H1 (cell line): ENCODE results near the gene TNS1. TPM values are rescaled to one million over a fixed set of nuclear protein-coding genes. Genes with fewer than 3 reads are reported as not detected.

Source experiments
- CTCF ChIA-PET: fragments of 300-600 bp; sonication (Branson Sonifier 250); formaldehyde crosslinking; loops from one replicate; lab custom pipeline; 2021; ENCODE audit not compliant: partially characterized antibody; lab: Charles Lee
- POLR2A ChIA-PET: fragments of 300-600 bp; sonication (Branson Sonifier 250); formaldehyde crosslinking; loops from one replicate; lab custom pipeline; 2021; ENCODE audit warnings: inconsistent platforms; ENCODE audit not compliant: partially characterized antibody; lab: Charles Lee
- DNase-seq, 2 experiments: peaks; one replicate each; pipeline versions ENCODE4 v3.0.0 to v3.0.0-alpha.2; 2010 to 2022; ENCODE audit warnings: low spot score in 2 of 2, low read depth in 1 of 2, mixed read lengths in 1 of 2
- FAIRE-seq: peaks from 2 replicates; lab custom pipeline; 2011; peaks lifted over from hg19 to GRCh38; lab: Jason Lieb, UNC
- H2AFZ ChIP-seq: 2 replicates; pipeline ENCODE4 v1.8.1; 2012; ENCODE audit warnings: low read length, inconsistent platforms
- H2AK5ac ChIP-seq: 2 replicates; pipeline ENCODE4 v1.6.1; 2013; ENCODE audit warnings: low read depth, low read length
- H2BK120ac ChIP-seq: replicated peaks from 2 replicates; pipeline ENCODE3; 2013; ENCODE audit warnings: low read depth, low read length, inconsistent platforms
- H2BK12ac ChIP-seq: 2 replicates; pipeline ENCODE4 v1.6.1; 2013; ENCODE audit warnings: low read depth, low read length
- H2BK15ac ChIP-seq: 2 replicates; pipeline ENCODE4 v1.6.1; 2013; ENCODE audit warnings: low read length
- H2BK20ac ChIP-seq: 2 replicates; pipeline ENCODE4 v1.6.1; 2013; ENCODE audit warnings: low read length
- H2BK5ac ChIP-seq: 2 replicates; pipeline ENCODE4 v1.6.1; 2013; ENCODE audit warnings: low read depth, low read length
- H3K14ac ChIP-seq: 2 replicates; pipeline ENCODE4 v1.6.1; 2013; ENCODE audit warnings: inconsistent platforms; ENCODE audit not compliant: insufficient read length
- H3K18ac ChIP-seq: 2 replicates; pipeline ENCODE4 v1.6.1; 2013; ENCODE audit warnings: low read length; ENCODE audit errors: extremely low read depth
- H3K23ac ChIP-seq: 2 replicates; pipeline ENCODE4 v1.6.1; 2013; ENCODE audit warnings: inconsistent platforms; ENCODE audit not compliant: insufficient read length
- H3K23me2 ChIP-seq: 2 replicates; pipeline ENCODE4 v1.6.1; 2013; ENCODE audit warnings: low read depth, low read length
- H3K27ac ChIP-seq: 2 replicates; pipeline ENCODE4 v1.6.1; 2011; ENCODE audit warnings: low read depth, low read length, inconsistent platforms
- H3K27me3 ChIP-seq, 4 experiments: replicated peaks in 1 of 4; 1 replicate in 1 of 4; 2 replicates in 3 of 4; pipeline versions ENCODE4 v1.6.1 to v1.8.1; 2011 to 2013; ENCODE audit warnings: low read length in 3 of 4, mild to moderate bottlenecking in 3 of 4, inconsistent platforms in 2 of 4, mixed read lengths in 2 of 4, moderate library complexity in 1 of 4; ENCODE audit not compliant: control insufficient read depth in 3 of 4, insufficient read depth in 3 of 4; ENCODE audit errors: extremely low read depth in 1 of 4
- H3K36me3 ChIP-seq, 4 experiments: 2 replicates each; pipeline versions ENCODE4 v1.6.1 to v1.8.1; 2011 to 2013; ENCODE audit warnings: mild to moderate bottlenecking in 4 of 4, low read length in 3 of 4, moderate library complexity in 2 of 4, control low read depth in 1 of 4, inconsistent platforms in 1 of 4; ENCODE audit not compliant: insufficient read depth in 4 of 4, control insufficient read depth in 2 of 4
- H3K4ac ChIP-seq: replicated peaks from 2 replicates; pipeline ENCODE3; 2013; ENCODE audit warnings: low read length, low read depth, mixed read lengths, inconsistent platforms; ENCODE audit not compliant: insufficient read length
- H3K4me1 ChIP-seq, 4 experiments: replicated peaks in 1 of 4; 1 replicate in 1 of 4; 2 replicates in 3 of 4; pipeline versions ENCODE4 v1.6.1 to v1.8.1; 2011 to 2013; ENCODE audit warnings: low read length in 3 of 4, inconsistent platforms in 2 of 4, mixed read lengths in 1 of 4; ENCODE audit not compliant: insufficient read depth in 4 of 4, control insufficient read depth in 3 of 4
- H3K4me2 ChIP-seq, 2 experiments: 2 replicates each; pipeline versions ENCODE4 v1.6.1 to v1.8.1; 2011 to 2013; ENCODE audit warnings: low read depth in 2 of 2, low read length in 2 of 2, control low read depth in 1 of 2, inconsistent platforms in 1 of 2, mild to moderate bottlenecking in 1 of 2; ENCODE audit not compliant: insufficient read depth in 1 of 2
- H3K4me3 ChIP-seq, 4 experiments: fragments of 200-600, 300-600 bp in 1 of 4; sonication (generic), shearing (Covaris generic), sonication (Bioruptor Twin) in 1 of 4; 2 replicates each; pipeline versions ENCODE4 v1.5.1 to v1.8.1; 2011 to 2016; ENCODE audit warnings: low read length in 4 of 4, low read depth in 3 of 4, control low read depth in 2 of 4, inconsistent platforms in 2 of 4, mild to moderate bottlenecking in 2 of 4, mixed read lengths in 1 of 4, moderate library complexity in 1 of 4; ENCODE audit not compliant: insufficient read depth in 2 of 4; ENCODE audit errors: extremely low read depth in 1 of 4
- H3K56ac ChIP-seq: replicated peaks from 2 replicates; pipeline ENCODE3; 2013; ENCODE audit warnings: low read depth, mild to moderate bottlenecking, mixed read lengths, low read length, inconsistent platforms; ENCODE audit not compliant: insufficient read length
- H3K79me1 ChIP-seq: 2 replicates; pipeline ENCODE4 v1.6.1; 2013; ENCODE audit warnings: low read depth, low read length, control low read depth
- H3K79me2 ChIP-seq, 2 experiments: 2 replicates each; pipeline versions ENCODE4 v1.6.1 to v1.8.1; 2012 to 2013; ENCODE audit warnings: low read length in 2 of 2, mild to moderate bottlenecking in 2 of 2, inconsistent platforms in 1 of 2; ENCODE audit not compliant: insufficient read depth in 2 of 2, control insufficient read depth in 1 of 2
- H3K9ac ChIP-seq, 4 experiments: replicated peaks in 1 of 4; 1 replicate in 1 of 4; 2 replicates in 3 of 4; pipeline versions ENCODE4 v1.6.1 to v1.8.1; 2011 to 2013; ENCODE audit warnings: low read depth in 3 of 4, low read length in 3 of 4, control low read depth in 2 of 4, mild to moderate bottlenecking in 2 of 4, moderate library complexity in 2 of 4, inconsistent platforms in 1 of 4; ENCODE audit errors: extremely low read depth in 1 of 4
- H3K9me3 ChIP-seq, 2 experiments: 2 replicates each; pipeline versions ENCODE4 v1.6.1 to v1.8.1; 2012 to 2013; ENCODE audit warnings: mild to moderate bottlenecking in 2 of 2, moderate library complexity in 2 of 2, control low read depth in 1 of 2, inconsistent platforms in 1 of 2, low read depth in 1 of 2, low read length in 1 of 2, mixed read lengths in 1 of 2; ENCODE audit not compliant: insufficient read depth in 2 of 2
- H4K20me1 ChIP-seq, 2 experiments: replicated peaks in 1 of 2; 2 replicates each; pipeline versions ENCODE3 to v1.8.1; 2011 to 2013; ENCODE audit warnings: inconsistent platforms in 2 of 2, low read length in 2 of 2, mild to moderate bottlenecking in 1 of 2; ENCODE audit not compliant: insufficient read depth in 2 of 2, control insufficient read depth in 1 of 2
- H4K5ac ChIP-seq: 2 replicates; pipeline ENCODE4 v1.6.1; 2013; ENCODE audit warnings: low read length, low read depth, mixed read lengths, inconsistent platforms; ENCODE audit not compliant: insufficient read length
- H4K8ac ChIP-seq: 2 replicates; pipeline ENCODE4 v1.8.0; 2013; ENCODE audit warnings: mild to moderate bottlenecking, moderate library complexity, low read length, inconsistent platforms; ENCODE audit not compliant: insufficient read depth; ENCODE audit errors: extremely low read depth
- H4K91ac ChIP-seq: replicated peaks from 2 replicates; pipeline ENCODE3; 2013; ENCODE audit warnings: low read length, mixed read lengths, inconsistent platforms; ENCODE audit not compliant: insufficient read length
- CHD2 ChIP-seq: IDR thresholded peaks from 2 replicates; pipeline ENCODE4 v1.6.1; 2012; ENCODE audit warnings: low read length, improper control_type of control experiment
- EZH2 ChIP-seq: fragments of 200-600 bp; sonication (generic); IDR thresholded peaks from 2 replicates; pipeline ENCODE4 v1.7.1; 2012; ENCODE audit warnings: low read depth, mild to moderate bottlenecking, moderate library complexity, low read length, inconsistent platforms; ENCODE audit not compliant: severe bottlenecking
- FOSL1 ChIP-seq: IDR thresholded peaks from 2 replicates; pipeline ENCODE4 v1.6.1; 2011; ENCODE audit warnings: mild to moderate bottlenecking, low read depth, low read length, moderate library complexity; ENCODE audit not compliant: insufficient read depth
- PHF8 ChIP-seq: fragments of 200-600 bp; sonication (generic); conservative IDR thresholded peaks from 2 replicates; pipeline ENCODE4 v1.7.1; 2012; ENCODE audit warnings: low read depth, mild to moderate bottlenecking, inconsistent platforms, low read length, moderate library complexity
- SIN3A ChIP-seq, 2 experiments: IDR thresholded peaks in 1 of 2; conservative IDR thresholded peaks in 1 of 2; 2 replicates each; pipeline ENCODE4 v1.6.1; 2011 to 2012; ENCODE audit warnings: low read length in 2 of 2, improper control_type of control experiment in 1 of 2, low read depth in 1 of 2, mild to moderate bottlenecking in 1 of 2
- WGBS, 2 experiments: shearing (Covaris generic) in 1 of 2; methylation state at CpG; one replicate each; pipeline versions ENCODE4 v1.1.6 to v1.1.7; 2013 to 2015; ENCODE audit warnings: low lambda C conversion rate in 2 of 2, mixed read lengths in 2 of 2, inconsistent platforms in 1 of 2, low coverage in 1 of 2, missing lambda C conversion rate in 1 of 2; ENCODE audit not compliant: insufficient replicate concordance in 2 of 2, insufficient coverage in 1 of 2, insufficient read length in 1 of 2; ENCODE audit errors: extremely low coverage in 1 of 2, missing lambda C conversion rate in 1 of 2; 5-methylcytosine and 5-hydroxymethylcytosine counted together
- polyA plus RNA-seq, 7 experiments: library from polyadenylated mRNA; depleted of rRNA in 3 of 7; stranded (reverse) in 5 of 7; unstranded in 2 of 7; fragments of >200 nt in 5 of 7; fragments of 200-250 nt in 2 of 7; gene quantifications; 1 replicate in 5 of 7; 2 replicates in 1 of 7; 4 replicates in 1 of 7; pipeline versions ENCODE4 v1.2.1 to v1.2.3, GENCODE V29; 2011 to 2013; ENCODE audit warnings: missing spikeins in 2 of 7, mixed read lengths in 2 of 7
- total RNA-seq: library from RNA; stranded (reverse); fragmentation: NEBNext Ultra II Directional; extraction: Animal tissue kit (Norgen Biotek cat#: 25700); gene quantifications from 2 replicates; pipeline ENCODE4 v1.2.1, GENCODE V29; 2021
- TF ChIP-seq, protein P1 (sequence below): IDR thresholded peaks from 2 replicates; pipeline ENCODE4 v1.6.1; 2012; ENCODE audit warnings: inconsistent platforms

The TNS1 gene
- total and polyA plus RNA-seq, 2 of the 8 experiments (the other 6 are each of a cell fraction or from before 2014, with no cell fraction given), result 1.5 to 5.1 TPM

DNA sequence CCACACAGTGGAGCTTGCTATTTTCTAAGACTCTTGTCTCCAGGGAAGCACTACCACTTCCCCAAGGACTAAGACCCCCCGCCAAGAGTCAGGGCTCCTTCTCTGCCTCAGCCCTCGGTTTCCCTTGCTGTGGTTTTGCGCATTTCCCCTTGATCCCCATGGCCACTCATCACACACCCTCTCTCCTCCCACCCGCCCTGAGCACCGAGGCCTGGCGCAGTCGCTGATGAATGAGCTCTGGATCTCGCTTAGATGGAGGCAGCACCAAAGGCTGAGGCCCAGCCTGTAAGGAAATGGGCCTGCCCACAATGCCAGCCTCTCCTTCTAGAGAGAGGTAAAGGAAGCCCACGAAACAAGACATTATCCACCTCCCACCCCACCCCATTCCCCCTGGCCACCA lies 96.9 kb downstream of the TNS1 start:
- Histone ChIP-seq H2BK5ac (no peak overlapping the region), H3K23me2 (no peaks in the 10 kb centered on the region), H2BK20ac (no peak overlapping the region), H3K56ac (no peak overlapping the region), H3K9ac (no peak overlapping the region), H3K4me3 (no peak overlapping the region), H3K18ac (no peak overlapping the region), H3K36me3 (no peaks in the 10 kb centered on the region), H2AFZ (no peak overlapping the region), H4K8ac (no peak overlapping the region), H3K79me1 (no peaks in the 10 kb centered on the region), H2BK15ac (no peak overlapping the region), H3K14ac (no peak overlapping the region), H3K4ac (no peak overlapping the region), H4K5ac (no peak overlapping the region), H3K4me2 (no peak overlapping the region), H4K20me1 (no peaks in the 10 kb centered on the region), H3K27ac (no peak overlapping the region), H3K23ac (no peak overlapping the region), H3K79me2 (no peaks in the 10 kb centered on the region), H2AK5ac (no peak overlapping the region), H3K9me3 (no peaks in the 10 kb centered on the region), H3K27me3 (no peaks in the 10 kb centered on the region), H2BK120ac (no peak overlapping the region), H3K4me1 (peaks cover 0 to 4% (median 2%) of the 10 kb centered on the region in 4 experiments; a peak in 3 of 7 replicates), H2BK12ac (no peak overlapping the region), H4K91ac (no peak overlapping the region)
- no peak for DNase-seq
- ChIA-PET POLR2A (interaction anchor here (1.2 kb wide), 1 partner anchor 15 kb away, joined by 3 read pairs; no protein-coding TSS in a partner anchor), CTCF (interaction anchor here (0.8 to 14.9 kb wide), 5 partner anchors 11 to 117 kb away, joined by 3 to 207 read pairs (median 6); no protein-coding TSS in a partner anchor)
- WGBS, 2 experiments, result 83% methylated on average over 4 of the region's 9 CpGs; no CpG with 5 or more reads in 1 of the 2 experiments
- TF ChIP-seq PHF8, result no peak
- TF ChIP-seq CHD2, result no peak
- no peak for TF ChIP-seq EZH2
- TF ChIP-seq SIN3A (conservative IDR thresholded peaks at IDR 0.05 in 1 of 2, IDR thresholded peaks at IDR 0.05 in 1 of 2; ENCODE audit: low read depth in 1 of 2, low read length in 2 of 2), result no peak
- no peak for TF ChIP-seq FOSL1
- TF ChIP-seq, protein P1, sequence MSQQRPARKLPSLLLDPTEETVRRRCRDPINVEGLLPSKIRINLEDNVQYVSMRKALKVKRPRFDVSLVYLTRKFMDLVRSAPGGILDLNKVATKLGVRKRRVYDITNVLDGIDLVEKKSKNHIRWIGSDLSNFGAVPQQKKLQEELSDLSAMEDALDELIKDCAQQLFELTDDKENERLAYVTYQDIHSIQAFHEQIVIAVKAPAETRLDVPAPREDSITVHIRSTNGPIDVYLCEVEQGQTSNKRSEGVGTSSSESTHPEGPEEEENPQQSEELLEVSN, result no peak
- no peak for FAIRE-seq
